HG03108 (cell line): ENCODE results near the gene PPIF.

Source experiments
- ATAC-seq: cut with Tn5 transposase; IDR thresholded peaks from one replicate; pipeline ENCODE4 v1.9.1; 2021; ENCODE audit warnings: moderate library complexity; ENCODE audit not compliant: unreplicated experiment

PPIF gene

DNA sequence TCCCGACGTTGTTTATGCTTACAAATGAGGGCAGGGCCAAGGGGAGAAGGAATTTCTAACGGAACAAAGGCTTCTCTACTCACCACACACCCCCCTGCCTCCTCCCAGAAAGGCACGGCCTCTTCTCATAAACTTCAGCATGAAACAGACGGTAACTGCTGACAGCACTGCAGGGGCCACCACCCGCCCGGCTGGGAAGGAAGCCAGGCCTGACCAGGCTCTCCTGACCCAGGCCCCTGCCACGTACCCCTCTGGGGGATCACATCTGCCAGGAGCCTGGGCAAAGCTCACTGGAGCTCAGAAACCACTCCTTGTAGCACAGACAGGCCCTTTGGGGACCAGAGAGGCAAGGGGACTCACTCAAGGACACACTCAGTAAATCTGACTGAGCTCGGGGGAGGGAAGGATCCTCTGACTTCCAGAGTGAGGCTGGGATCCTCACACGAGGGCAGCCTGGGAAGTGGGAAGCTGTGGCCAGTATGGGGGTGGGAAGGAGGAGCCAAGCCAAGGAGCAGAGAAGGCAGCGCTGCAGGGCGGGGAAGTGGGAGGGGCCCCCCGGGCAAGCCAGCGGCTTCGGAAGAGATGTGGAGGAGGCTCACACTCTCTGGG, 52.1 kb downstream of the PPIF start:
- ATAC-seq = no peak

DNA sequence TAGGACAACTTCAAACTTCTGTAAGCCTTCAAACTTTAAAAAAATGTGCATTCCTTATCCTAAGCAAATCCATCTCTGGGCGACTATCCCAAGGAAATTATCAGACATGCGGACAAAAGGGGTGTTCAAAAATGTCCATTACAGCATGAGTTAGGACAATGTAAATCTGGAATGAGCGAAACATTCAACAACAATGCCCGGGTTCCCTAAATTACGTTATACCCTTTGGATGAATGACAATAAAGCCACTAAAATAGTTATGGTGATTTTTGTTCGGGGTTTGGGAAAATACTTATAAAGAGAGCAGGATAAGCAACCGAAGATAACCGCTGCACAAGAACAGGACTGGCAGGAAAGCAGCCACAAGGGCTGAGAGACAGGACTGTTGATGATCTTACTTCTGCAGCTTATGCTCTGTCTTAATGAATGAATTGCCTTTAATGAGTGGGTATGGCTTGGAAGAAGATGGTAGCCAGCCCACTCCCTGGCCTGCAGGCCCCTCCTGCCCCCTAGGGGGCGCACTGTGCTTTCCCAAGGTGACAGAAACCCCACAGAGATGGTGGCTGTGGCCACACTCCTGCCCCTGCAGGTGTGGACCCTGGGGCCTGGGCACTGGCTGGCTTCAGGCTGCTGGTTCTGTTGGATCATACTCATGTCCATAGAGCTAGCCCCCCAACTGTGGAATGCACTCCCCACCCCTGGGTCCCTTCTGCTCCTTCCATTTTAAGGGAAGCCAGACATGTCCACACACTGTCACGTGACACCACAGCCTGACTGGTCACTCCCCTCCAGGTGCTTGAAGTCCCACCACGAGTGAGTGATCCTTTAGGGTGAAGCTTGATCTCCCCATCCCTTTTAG, 53.1 kb downstream of the PPIF start:
- ATAC-seq = no peak

DNA sequence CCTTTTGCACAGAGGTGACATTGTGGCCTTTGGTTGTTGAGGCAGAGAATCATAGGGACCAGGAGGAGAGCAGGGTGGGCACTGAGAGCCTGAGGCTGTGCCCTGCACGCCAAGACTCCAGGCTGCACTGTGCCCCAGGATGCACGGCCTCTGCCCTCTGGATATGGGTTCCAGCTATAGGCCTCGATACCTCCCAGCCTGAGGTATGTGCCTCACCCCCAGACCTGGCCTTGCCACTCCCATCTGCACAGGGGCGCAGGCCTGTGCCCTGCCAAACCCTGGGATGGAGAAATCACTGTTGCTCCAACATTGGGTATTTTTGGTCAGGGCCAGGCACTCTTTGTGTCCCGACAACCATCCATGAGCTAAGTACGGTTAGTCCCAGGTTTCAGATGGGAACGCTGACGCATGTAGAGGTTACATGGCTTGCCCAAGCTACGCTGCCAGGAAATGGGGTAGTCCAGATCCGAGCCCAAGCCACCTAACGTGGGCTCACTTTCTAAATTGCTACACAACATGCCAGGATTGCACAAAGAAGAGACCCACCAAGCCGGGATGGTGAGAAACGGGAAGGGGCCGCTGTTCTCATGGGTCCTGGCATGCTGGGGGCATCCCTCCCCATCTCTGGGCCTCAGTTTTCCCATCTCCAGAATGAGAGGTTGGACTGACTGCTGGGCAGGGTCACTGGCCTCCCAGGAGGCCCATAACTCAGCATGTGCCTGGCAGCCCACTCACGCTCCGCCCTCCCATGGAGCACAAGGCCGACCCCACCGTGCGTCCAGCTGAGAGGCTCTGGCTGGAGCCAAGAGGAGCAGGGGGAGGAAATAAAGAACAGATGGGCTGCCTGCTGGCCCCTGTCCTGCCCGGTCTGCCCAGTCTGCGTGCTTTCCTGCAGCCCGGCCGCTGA, 54.0 kb downstream of the PPIF start:
- no peak for ATAC-seq

DNA sequence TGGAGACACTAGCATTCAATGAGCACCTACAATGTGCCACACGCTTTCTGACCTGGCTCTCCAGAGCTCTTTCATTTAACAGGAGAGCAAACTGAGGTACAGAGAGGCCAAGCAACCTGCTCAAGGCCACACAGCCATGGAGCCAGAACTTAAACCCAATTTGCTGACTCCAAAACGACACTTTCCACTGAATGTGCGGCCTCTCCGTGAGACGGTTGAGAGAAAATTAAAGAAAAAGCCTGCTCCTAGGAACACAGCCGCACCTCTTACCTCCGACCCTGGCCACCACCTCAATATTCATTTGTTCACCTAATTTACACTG, 55.3 kb downstream of the PPIF start:
- no peak for ATAC-seq

DNA sequence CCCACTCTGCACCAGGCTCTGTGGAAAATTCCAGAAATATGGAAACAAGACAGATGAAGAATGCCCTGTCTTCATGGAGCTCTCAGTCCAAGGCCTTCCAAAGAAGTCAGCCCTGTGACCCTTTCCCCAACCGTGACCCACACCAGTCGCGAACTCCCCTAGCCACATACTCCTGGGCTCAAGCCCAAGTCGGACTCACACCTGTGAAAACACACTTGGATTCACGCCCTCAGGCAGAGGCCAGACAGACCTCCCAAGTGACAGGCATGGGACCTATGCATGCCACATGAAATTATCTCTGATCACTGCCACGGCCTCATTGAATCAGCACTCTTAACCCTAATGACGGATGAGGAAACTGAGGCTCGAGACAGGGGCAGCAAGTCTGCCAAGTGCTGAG, 55.7 kb downstream of the PPIF start:
- no peak for ATAC-seq

DNA sequence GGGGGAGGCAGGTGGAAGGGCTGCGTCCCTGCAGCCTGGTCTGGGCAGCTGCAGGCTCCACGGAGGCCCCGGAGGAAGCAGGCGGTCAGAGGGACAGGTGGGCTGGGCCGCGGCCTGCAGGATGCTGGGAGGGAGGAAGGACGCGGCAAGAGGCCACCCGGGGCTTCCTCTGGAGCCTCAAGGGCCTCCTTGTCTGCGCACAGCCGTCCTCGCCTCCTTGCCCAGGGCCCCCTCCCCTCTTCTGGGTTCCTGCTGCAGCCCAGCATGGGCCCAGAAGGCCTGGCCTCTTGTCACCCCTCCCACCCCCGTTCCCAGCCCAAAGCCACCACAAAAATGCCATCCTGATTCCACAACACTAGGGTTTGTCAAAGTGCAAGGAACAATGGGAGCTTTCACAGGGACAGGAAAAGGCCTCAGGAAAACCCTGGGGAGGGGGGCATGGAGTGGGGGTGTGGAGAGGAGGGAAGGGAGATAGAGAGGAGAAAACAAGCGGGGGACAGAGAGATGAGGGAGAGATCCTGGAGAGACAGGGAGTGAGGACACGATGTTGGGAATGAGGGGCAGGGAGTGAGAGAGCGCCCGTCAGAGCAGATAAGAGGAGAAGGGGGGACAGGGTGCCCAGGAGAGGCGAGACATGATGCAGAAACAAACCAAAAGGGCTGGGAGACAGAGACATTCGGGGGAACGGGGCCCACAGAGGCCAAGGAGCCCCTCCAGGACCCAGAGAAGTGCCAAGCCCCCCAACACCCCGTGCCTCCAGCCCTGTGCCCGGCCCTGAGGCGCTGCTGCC, 56.4 kb downstream of the PPIF start:
- no peak for ATAC-seq

DNA sequence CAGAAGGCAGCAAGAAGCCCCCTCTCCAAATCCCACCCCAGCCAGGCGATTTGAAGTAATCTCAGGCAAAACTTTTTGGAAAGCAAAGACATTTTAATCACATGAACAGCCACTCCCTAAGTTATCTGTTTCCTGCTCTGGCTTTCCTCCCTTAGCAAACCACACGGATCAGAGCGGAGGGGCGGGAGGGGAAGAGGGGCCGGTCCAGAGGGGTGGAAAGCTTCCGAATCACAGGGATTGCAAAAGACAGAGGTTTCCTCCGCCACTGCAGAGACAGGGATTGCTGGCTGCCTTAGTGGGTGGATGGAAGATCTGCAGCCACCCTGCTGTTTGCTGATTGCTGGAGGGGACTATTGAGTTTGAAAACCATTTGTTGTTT, 57.0 kb downstream of the PPIF start:
- no peak for ATAC-seq

DNA sequence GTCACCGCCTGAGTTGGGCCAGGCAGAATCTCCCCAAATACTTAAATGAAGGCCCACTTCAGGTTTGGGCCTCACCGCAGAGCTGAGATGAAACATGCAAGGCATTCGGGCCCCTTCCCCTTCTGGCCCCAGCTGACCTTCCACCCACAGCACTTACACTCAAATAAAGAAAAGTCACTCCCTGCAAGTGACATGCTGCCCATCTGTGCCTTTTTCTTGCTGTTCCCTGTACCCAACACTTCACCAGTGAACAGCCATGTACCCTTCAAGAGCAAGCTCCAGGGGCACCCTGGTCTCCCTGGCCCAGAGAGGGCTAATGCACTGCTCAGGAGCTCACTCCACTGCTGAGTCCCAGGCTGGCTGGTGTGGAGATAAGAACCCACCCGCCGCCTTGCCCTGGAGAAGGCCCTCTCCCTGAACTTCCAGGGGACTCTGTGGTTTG, 57.4 kb downstream of the PPIF start:
- no peak for ATAC-seq
